HG02623 (cell line): ENCODE results near the gene LMAN1.

Experiments
- ATAC-seq: cut with Tn5 transposase; IDR thresholded peaks from one replicate; pipeline ENCODE4 v1.9.1; 2021; ENCODE audit warnings: moderate library complexity; ENCODE audit not compliant: unreplicated experiment

LMAN1 gene

DNA sequence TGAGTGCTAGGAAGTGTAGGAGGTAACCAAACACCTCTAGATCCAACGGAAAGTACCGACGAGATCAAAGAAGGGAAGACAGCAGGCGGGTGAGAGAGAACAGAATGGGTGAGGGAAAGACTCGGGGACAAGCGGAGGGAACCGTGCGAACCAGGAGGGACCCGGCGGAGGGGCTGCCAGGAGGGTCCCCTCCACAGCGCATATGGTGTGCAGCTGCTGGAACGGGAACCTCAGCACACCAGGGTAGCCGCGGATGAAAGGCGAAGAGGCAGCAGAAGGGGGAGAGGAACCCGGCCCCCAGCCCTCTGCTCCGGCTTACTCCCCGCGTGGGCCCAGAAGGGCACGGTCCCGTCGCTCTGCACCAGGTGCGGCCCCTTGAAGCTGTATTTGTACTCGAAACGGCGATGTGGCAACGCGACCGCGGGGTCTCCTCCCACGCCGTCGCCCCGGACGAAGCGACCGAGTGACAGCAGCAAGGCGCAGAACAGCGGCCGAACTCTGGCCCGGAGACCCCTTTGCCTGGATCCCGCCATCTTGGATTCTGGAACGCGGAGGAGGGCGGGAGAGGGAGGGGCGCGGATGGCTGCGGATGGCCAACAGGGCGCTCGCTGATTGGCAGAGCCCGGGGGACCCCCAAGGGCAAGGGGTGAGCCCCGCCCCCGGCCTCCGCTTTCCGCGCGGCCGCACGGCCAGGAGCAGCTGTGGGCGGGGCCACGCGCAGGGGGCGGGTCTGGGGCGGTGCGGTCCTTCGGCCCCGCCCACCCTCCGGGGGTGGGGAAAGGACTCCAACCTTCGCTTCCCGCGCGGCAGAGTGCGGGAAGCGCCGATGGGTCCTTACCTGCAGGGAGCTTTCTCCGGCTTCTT is at the start of gene LMAN1:
Gene LMAN1 (minus strand): TSS at position 554 of the 864 bp plus-strand sequence. CDS start 21 bp downstream, at position 533.
- peak; percentile 93 for ATAC-seq

DNA sequence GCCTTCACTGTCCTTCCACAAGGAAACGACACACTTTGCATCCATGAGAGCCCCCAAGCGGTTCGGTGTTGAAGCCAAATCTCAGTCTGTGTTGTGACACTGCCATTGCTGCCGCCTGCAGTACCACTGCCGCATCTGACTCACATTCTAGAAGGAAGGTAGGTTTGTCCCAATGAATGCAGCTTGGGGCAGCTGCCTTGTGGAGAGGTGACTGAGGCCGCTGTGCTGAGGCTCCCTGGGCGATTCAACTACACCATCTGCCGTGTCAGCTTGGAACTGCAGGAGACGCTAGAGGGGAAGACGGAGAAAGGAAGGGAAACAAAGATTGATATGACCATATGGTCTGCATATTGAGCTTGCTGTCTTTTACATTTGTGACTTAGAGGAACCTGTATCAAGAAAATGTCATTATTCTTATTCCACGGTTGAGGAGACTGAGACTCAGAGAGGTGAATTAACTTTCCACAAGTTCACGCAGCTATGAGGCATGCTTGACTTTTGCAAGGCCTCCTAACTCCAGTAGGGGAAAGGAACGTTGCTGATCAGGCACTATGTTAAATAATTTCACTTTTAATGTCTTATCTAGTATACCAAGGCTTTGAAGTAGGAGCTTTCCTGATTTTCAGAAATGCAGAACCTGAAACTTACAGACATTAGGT is 43.5 kb upstream of the LMAN1 start:
- peak; percentile 90 for ATAC-seq

DNA sequence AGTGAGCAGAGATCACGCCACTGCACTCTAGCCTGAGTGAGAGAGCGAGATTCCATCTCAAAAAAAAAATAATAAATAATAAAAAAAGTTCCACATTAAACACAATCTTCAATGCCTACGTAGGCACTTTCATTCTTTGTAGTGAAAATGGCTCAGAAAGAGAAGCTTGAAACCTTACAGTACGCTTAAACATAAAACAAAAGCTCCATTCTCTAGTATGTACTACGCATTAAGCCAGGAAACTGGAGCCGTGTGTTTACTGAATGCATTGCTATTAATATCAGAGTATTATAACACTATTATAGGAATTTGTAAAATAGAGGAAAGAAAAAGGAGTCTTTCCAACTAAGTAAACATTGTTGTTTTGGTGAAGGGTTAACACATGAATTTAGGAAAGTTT is 41.3 kb upstream of the LMAN1 start:
- ATAC-seq = no peak

DNA sequence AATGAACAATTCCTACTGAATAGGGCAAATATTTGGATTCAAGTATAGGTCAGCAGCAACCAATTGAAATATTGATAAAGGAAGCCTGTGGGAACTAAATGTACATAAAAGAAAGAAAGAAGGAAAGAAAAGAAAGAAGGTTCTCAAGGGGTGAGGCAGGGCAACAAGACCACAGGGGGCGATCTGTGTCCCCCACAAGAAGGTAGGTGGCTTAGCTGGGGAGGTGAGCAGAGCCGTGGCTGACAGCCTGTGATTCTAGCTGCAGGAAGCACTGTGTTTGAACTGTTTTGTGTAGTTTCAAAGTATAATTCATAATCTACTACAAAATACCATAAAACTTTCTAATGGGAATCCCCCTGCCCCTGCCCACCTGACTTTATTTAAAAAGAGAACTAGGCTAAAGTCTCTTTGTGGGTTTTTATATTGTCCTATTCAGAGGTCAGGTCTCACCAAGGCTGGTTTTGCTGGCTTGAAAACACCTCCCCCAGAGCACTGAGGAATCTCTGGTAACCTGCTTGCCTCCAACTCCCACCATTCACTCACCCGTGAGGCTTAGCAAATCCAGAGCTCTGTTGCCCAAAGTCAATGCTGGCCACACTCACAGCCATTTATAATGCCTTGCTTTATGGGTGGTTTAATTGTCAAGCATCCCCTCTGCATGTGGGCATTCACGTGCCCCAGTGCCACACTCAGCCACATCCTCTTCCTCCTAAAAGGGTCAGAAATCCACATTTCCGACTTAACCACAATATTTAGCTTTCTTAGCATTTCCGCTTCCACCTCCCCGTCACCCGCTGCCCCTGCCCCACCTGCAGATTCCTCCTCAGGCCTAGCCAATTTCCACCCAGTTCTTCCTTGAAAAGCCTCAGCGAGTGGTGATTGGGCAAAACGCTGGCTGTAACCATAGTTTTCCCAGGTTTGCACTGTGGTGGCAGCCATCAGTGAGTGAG is 36.4 kb upstream of the LMAN1 start:
- ATAC-seq = no peak

DNA sequence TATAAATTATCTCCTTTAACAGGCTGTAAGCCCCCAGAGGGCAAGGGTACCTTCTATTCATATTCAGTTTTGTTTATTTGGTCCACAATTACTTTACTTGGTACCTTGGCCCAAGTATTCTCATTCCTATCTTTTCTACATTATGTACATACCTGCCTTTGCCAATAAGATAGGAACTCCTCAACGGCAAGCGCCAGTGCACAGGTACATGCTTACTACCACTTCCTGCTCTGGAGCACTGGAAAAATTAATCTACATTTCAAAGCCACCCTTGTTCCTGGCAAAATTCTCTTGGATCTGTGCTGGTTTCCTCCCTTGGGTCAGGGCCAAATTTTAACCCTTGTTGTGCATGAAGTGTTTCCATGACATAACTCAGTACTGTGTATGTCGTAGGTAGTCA is 34.3 kb upstream of the LMAN1 start:
- ATAC-seq = no peak

DNA sequence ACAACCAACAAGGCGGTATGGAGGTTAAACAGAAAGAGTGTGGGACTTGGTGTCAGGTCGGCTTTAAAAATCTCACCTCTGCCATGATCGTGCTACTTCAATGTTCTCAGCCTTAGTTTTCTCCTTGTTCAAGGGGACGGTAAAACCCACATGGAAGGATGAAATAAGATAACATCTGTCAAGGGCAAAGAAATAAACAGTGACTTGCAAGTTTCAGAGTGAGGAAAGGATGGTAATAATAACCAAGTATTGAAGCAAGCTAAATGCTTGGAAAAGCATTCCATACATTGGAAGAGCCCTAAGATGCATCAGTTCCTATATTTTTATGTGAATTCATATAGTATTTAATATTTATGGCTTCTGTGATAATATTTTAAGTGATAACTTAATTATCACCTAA is 29.8 kb upstream of the LMAN1 start:
- ATAC-seq = no peak

- no peak for ATAC-seq
Measured at GRCh38 chr18:59387687-59388565, 28.9 kb upstream of the LMAN1 start.

DNA sequence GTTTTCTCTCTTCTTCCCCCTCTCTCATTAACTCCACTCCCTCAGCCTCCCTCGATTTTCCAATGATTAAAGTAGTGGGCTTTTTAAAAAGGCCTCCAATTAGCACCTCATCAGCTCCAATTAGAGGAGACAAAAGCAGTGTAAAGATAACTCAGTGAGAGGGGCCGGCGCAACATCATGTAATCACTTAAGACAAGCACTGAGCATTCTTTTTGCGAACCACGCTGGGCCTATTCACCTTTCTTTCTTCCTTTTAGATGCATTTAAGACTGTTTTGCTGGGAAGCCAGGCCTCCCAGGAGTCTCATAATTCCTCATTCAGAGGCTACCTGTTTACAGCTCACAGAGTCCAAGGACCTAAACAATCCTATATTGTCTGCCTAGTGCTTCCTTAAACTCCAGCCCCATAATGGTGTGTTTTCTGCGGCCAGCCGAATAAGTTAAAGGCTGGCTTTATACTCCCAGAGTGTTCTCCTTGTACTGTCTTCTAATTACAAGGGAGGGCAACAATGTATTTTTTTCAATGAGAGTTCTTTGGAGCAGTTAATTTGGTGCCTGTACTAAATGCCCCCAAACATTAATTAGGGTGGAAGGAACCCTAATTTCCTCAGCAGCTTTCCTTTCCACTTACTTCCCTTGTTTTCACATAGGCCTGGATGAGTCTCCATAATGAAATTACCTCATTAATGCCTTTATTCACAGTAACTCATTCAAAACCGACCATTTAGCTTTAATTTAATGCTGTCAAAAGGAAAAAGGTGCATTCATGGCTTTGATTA is 28.0 kb upstream of the LMAN1 start:
- no peak for ATAC-seq

DNA sequence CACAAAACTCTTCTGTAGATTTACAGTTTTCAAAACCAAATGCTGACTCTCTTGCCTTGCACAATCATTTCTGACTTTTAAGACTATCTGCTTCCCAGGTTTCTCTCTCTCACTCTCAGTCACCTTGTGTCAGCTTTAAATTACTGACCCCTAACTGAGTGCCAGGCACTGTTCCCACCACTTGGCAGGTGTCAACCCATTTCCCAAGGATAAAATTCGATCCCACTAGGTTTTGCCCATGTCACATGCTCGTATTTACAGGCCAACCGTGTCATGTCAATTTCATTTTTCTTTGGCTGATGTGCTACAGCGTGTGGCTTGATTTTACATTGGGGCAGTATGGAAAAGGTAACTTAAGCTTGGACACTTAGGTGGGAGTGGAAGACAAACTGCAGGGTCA is 26.1 kb upstream of the LMAN1 start:
- no peak for ATAC-seq

- no peak for ATAC-seq
Measured at GRCh38 chr18:59383851-59384250, 24.8 kb upstream of the LMAN1 start.

DNA sequence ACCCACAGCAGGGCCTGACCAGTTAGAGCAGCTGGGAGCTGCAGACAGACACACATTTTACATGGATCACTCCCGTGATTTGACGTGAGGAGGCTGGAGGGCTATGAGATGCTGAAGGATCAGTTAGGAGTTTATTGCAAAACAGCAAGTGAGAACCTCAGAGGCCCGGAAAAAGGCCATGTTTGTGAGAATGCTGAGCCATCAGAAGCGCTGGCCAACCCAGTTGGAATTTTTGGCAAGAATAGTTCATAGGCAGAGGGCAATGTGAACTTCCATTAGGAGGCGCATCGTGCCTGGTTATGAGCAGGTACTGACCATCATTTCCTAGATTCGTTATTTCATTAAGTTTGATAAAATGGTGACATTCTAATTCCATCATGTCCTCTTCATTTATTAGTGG is 23.3 kb upstream of the LMAN1 start:
- ATAC-seq = no peak

- no peak for ATAC-seq
Measured at GRCh38 chr18:59381949-59382348, 22.9 kb upstream of the LMAN1 start.

DNA sequence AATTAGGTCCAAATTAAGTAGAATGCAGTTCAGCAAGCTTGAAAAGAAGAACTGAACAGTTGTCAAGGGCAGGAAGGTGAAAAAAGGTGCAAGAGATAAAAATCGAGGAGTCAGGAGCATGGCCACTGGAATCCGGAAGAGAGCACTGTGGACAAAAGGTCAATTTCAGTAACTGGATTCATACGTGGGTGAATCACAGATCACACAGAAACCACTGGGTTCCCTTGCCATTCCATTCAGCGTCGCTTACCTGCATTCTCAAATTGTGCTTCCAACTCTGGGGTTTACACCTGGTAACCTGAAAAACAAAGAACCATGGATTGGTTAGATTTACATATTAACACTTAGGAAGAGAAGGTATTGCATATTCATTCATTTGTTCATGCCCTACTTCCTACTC is 21.6 kb upstream of the LMAN1 start:
- no peak for ATAC-seq

DNA sequence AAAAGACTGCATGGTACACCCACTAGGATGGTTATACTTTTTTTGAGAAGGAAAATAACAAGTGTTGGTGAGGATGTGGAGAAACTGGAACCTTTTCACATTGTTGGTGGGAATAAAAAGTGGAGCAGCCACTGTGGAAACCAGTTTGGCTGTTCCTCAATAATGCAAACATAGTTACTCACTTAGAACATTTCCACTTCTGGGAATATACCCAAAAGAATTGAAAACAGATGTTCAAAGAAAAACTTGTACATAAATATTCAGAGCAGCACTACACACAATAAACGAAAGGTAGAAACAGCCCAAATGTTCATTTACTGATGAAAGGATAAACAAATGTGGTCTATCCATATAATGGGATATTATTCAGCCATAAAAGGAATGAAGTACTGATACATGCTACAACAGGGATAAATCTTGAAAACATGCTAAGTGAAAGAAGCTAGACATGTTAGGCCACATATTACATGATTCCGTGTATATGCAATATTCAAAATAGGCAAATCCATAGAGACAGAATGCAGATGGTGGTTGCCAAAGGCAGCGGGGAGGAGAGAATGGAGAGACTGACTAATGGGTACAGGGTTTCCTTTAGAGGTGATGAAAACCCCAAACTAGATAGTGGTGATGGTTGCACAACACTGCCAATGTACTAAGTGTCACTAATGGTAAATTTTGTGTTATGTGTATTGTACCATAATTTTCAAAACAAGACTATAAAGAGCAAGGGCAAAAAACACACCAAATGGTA is 20.9 kb upstream of the LMAN1 start:
- ATAC-seq = no peak

DNA sequence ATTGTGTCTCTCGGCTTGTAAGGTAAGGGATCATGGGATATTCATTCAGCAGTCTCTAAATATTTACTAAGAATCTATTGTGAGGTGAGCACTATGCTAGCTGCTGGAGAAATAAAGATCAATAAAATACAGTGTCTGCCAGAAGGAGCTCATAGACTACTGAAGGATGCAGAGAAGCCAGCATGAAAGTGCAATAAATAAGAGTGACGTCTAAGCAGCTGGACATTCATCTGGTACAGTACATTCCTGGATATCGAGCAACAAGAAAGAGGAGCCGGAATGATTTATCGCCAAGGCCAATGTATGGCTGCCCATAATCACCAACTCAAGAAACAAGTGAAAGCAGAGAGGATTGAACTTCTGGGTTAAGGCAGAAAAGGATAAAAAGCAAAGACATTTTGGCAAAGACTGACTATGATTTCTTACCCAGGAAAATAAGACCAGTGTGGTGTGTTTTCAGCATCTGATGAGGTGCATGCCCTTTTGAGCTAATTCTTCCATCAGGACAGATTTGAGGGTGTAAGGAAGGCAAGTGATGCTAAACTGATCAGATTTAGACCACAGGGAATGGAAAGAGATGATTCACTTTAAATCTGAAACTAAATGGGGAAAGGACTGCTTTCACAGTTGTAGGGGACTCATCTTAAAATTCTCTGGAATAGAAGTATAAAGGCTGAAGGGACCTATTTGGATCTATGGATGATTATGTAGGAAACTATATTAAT is 18.7 kb upstream of the LMAN1 start:
- ATAC-seq = no peak

GRCh38 chr18:59376351-59376935 is 17.4 kb upstream of the LMAN1 start:
- ATAC-seq = no peak

DNA sequence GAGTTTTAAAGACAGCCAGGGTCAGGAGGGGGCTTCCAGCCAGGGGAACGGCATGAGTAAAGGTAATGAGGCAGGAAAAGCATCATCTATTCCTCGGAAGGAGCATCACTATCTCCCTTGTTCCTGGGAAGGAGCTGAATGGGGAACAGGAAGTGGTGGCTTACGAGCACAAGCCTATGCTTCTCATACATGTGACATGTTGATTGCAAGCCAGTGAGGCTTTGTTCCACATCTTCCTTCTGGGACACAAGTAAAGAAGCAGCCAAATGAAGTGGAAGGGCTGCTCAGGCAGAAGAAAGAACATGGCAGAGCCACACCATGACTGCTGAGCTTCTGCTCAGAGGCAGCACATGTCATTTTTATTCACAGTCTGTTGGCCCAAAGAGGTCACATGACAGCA is 15.1 kb upstream of the LMAN1 start:
- ATAC-seq = no peak

DNA sequence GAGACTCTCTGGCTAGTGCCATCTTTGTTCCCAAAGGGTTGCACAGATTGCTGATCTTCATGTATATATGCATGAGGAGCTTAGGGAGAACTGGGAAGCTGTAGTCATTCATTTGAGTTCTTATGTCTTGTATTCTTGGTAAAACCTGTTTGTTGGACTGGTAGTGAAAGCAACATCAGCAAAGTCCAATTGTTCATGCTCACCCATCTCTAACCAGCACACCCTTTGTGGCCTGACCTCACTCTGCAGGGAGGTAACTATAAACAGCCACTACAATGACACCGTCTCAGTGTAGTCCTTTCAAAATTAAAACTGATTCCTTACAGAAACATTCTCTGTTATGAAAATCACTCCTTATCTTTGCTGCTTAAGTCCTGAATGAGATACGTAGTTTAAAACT is 13.9 kb upstream of the LMAN1 start:
- no peak for ATAC-seq
